GM23338 (cell line): ENCODE data around the gene UVSSA. TPM values are rescaled to one million over a fixed set of nuclear protein-coding genes. Genes with fewer than 3 reads are reported as not detected.
"Not testable (repeated sequence)": the region's sequence is repeated elsewhere in the genome, so short reads cannot be mapped to it uniquely, and the experiment has no call there.

Source experiments
- ATAC-seq: fragments of 200-7000 bp; cut with Tn5 transposase; 3 replicates; pipeline ENCODE4 v1.9.1; 2020
- DNase-seq: peaks from one replicate; pipeline ENCODE4 v3.0.0-alpha.2; 2015; ENCODE audit warnings: low spot score
- H2AFZ ChIP-seq: fragments of 200-600 bp; sonication (generic); 2 replicates; pipeline ENCODE4 v1.8.0; 2016; ENCODE audit warnings: antibody characterized with exemption, mild to moderate bottlenecking, moderate library complexity
- H3F3A ChIP-seq: fragments of 200-600 bp; sonication (generic); replicated peaks from 2 replicates; pipeline ENCODE4 v1.8.0; 2017; ENCODE audit warnings: antibody characterized with exemption, mixed run types, low read depth
- H3K27ac ChIP-seq: fragments of 200-600 bp; sonication (generic); 2 replicates; pipeline ENCODE4 v1.6.1; 2016; ENCODE audit warnings: low read depth
- H3K27me3 ChIP-seq: fragments of 200-600 bp; sonication (generic); 2 replicates; pipeline ENCODE4 v1.8.0; 2016; ENCODE audit warnings: mild to moderate bottlenecking, mixed run types, moderate library complexity; ENCODE audit not compliant: insufficient read depth
- H3K36me3 ChIP-seq: fragments of 200-600 bp; sonication (generic); 2 replicates; pipeline ENCODE4 v1.8.0; 2016; ENCODE audit warnings: mild to moderate bottlenecking; ENCODE audit not compliant: insufficient read depth
- H3K4me1 ChIP-seq: fragments of 200-600 bp; sonication (generic); 2 replicates; pipeline ENCODE4 v1.8.0; 2016; ENCODE audit warnings: mild to moderate bottlenecking, moderate library complexity; ENCODE audit not compliant: insufficient read depth
- H3K4me2 ChIP-seq: fragments of 200-600 bp; sonication (generic); 2 replicates; pipeline ENCODE4 v1.7.1; 2017; ENCODE audit warnings: mixed run types
- H3K4me3 ChIP-seq: fragments of 200-600 bp; sonication (generic); 2 replicates; pipeline ENCODE4 v1.6.1; 2016; ENCODE audit warnings: mixed run types
- H3K79me2 ChIP-seq: fragments of 200-600 bp; sonication (generic); replicated peaks from 2 replicates; pipeline ENCODE4 v1.8.0; 2017; ENCODE audit warnings: mild to moderate bottlenecking; ENCODE audit not compliant: insufficient read depth
- H3K9me2 ChIP-seq: fragments of 200-600 bp; sonication (generic); 2 replicates; pipeline ENCODE4 v1.8.0; 2017; ENCODE audit not compliant: insufficient read depth
- H4K20me1 ChIP-seq: fragments of 200-600 bp; sonication (generic); replicated peaks from 2 replicates; pipeline ENCODE4 v1.8.0; 2017; ENCODE audit warnings: mild to moderate bottlenecking; ENCODE audit not compliant: insufficient read depth
- H3K27ac Mint-ChIP-seq: 2 replicates; pipeline ENCODE4 v1.8.0; 2020; ENCODE audit warnings: inconsistent platforms, mild to moderate bottlenecking, moderate library complexity, mixed read lengths
- H3K27me3 Mint-ChIP-seq: 3 replicates; pipeline ENCODE4 v1.8.0; 2022; ENCODE audit warnings: low read depth, mild to moderate bottlenecking, moderate library complexity, mixed read lengths, inconsistent platforms; ENCODE audit not compliant: insufficient read depth, poor library complexity
- H3K36me3 Mint-ChIP-seq: 3 replicates; pipeline ENCODE4 v1.8.0; 2021; ENCODE audit warnings: low read depth, mild to moderate bottlenecking, inconsistent platforms, moderate library complexity, mixed read lengths
- H3K4me1 Mint-ChIP-seq: 3 replicates; pipeline ENCODE4 v1.8.0; 2020; ENCODE audit warnings: mild to moderate bottlenecking, inconsistent platforms, mixed read lengths
- H3K4me3 Mint-ChIP-seq: 3 replicates; pipeline ENCODE4 v1.8.0; 2021; ENCODE audit warnings: moderate library complexity, mild to moderate bottlenecking, inconsistent platforms, mixed read lengths
- H3K9me3 Mint-ChIP-seq: 3 replicates; pipeline ENCODE4 v1.8.0; 2020; ENCODE audit warnings: moderate library complexity, mild to moderate bottlenecking, inconsistent platforms, mixed read lengths
- CREB1 ChIP-seq: fragments of 250-450 bp; sonication (Bioruptor Pico); IDR thresholded peaks from 2 replicates; pipeline ENCODE4 v1.5.0; 2020; ENCODE audit warnings: low read depth, mild to moderate bottlenecking, moderate library complexity
- CTCF ChIP-seq, 2 experiments: fragments of 200-600 bp in 1 of 2; sonication (generic) in 1 of 2; conservative IDR thresholded peaks; 2 replicates each; pipeline versions ENCODE4 v1.5.1 to v1.6.1; 2016 to 2017; ENCODE audit warnings: antibody characterized with exemption in 2 of 2, low read depth in 2 of 2, mild to moderate bottlenecking in 2 of 2, moderate library complexity in 1 of 2
- EZH2phosphoT487 ChIP-seq: fragments of 200-600 bp; sonication (generic); IDR thresholded peaks from one replicate; pipeline ENCODE4 v1.8.1; 2018; ENCODE audit warnings: antibody characterized with exemption; ENCODE audit not compliant: unreplicated experiment
- NANOG ChIP-seq: IDR thresholded peaks from 2 replicates; pipeline ENCODE4 v1.6.1; 2016; ENCODE audit warnings: antibody characterized with exemption, borderline replicate concordance
- STAT1 ChIP-seq: IDR thresholded peaks from one replicate; pipeline ENCODE4 v1.6.1; 2016; ENCODE audit warnings: antibody characterized with exemption; ENCODE audit not compliant: unreplicated experiment
- polyA plus RNA-seq: library from polyadenylated mRNA; unstranded; fragments of >200 nt; fragmentation: Nextera tagmentation; extraction: Ambion mirVana; gene quantifications from 2 replicates; pipeline ENCODE4 v1.2.1, GENCODE V29; 2016
- total RNA-seq: library from RNA; depleted of rRNA; stranded (reverse); fragments of >200 nt; shearing (Covaris generic); gene quantifications from 2 replicates; pipeline ENCODE4 v1.2.3, GENCODE V29; 2014; rRNA removed

The UVSSA gene
- total and polyA plus RNA-seq, 2 experiments from 2014 or later = 6.5 to 27.7 TPM

- TF ChIP-seq NANOG = no peak
- no peak for TF ChIP-seq STAT1
- no peak for TF ChIP-seq CREB1 (CRISPR knock-in tag)
- no peak for TF ChIP-seq CTCF (conservative IDR thresholded peaks at IDR 0.05; ENCODE audit: low read depth in 2 of 2)
- TF ChIP-seq EZH2phosphoT487 = no peak
Observed at GRCh38 chr4:1427010-1427409, 80.0 kb downstream of the UVSSA start (continued).

GRCh38 chr4:1443688-1444172 lies 96.7 kb downstream of the UVSSA start:
- not testable (repeated sequence) for H3K4me1 ChIP-seq, H3K27me3 Mint-ChIP-seq, H3K4me3 ChIP-seq, H3K27me3 ChIP-seq, H4K20me1 ChIP-seq, H3K4me3 Mint-ChIP-seq, H3K4me2 ChIP-seq, H3K36me3 ChIP-seq, H3K9me3 Mint-ChIP-seq, H3F3A ChIP-seq, H3K27ac ChIP-seq, DNase-seq, H3K4me1 Mint-ChIP-seq, ATAC-seq, H3K27ac Mint-ChIP-seq, H3K36me3 Mint-ChIP-seq, H3K79me2 ChIP-seq, H3K9me2 ChIP-seq, H2AFZ ChIP-seq

Other genes with a start within 250 kb of the UVSSA start
- gene RNF212, start 233.6 kb upstream of the UVSSA start, total RNA-seq = 11.8 and 20.6 TPM in 2 replicates
- gene RNF212, start 233.6 kb upstream of the UVSSA start, polyA plus RNA-seq = 17.0 and 19.7 TPM in 2 replicates
- gene SPON2, start 174.6 kb upstream of the UVSSA start, total RNA-seq = 2.1 and 2.2 TPM in 2 replicates
- 1.2 and 2.4 TPM in 2 replicates for gene SPON2, start 174.6 kb upstream of the UVSSA start, polyA plus RNA-seq
- 125 and 192 TPM in 2 replicates for gene CTBP1, start 98.1 kb upstream of the UVSSA start, total RNA-seq
- 74.0 and 89.2 TPM in 2 replicates for gene CTBP1, start 98.1 kb upstream of the UVSSA start, polyA plus RNA-seq
- gene MAEA, start 57.3 kb upstream of the UVSSA start, total RNA-seq = 99.0 and 120 TPM in 2 replicates
- gene MAEA, start 57.3 kb upstream of the UVSSA start, polyA plus RNA-seq = 48.3 and 49.8 TPM in 2 replicates
- gene NKX1-1, start 59.2 kb downstream of the UVSSA start, total RNA-seq = not detected in 2 replicates
- gene NKX1-1, start 59.2 kb downstream of the UVSSA start, polyA plus RNA-seq = not detected in 2 replicates